WERI-Rb-1 (cell line): Measurements from ENCODE around the gene MEF2C.

Experiments
- DNase-seq: peaks from one replicate; pipeline ENCODE4 v3.0.0-alpha.2; 2020
- H3K27ac ChIP-seq: fragments of 250-450 bp; sonication (Bioruptor Pico); 2 replicates; pipeline ENCODE4 v1.5.1; 2020; ENCODE audit warnings: mild to moderate bottlenecking, moderate library complexity
- H3K27me3 ChIP-seq: fragments of 250-450 bp; sonication (Bioruptor Pico); 2 replicates; pipeline ENCODE4 v1.5.1; 2021; ENCODE audit warnings: mild to moderate bottlenecking, low read depth, moderate library complexity; ENCODE audit not compliant: insufficient read depth, severe bottlenecking
- H3K36me3 ChIP-seq: fragments of 250-450 bp; sonication (Bioruptor Pico); 2 replicates; pipeline ENCODE4 v1.5.1; 2020; ENCODE audit warnings: mild to moderate bottlenecking, moderate library complexity
- H3K4me3 ChIP-seq: 2 replicates; pipeline ENCODE4 v1.5.1; 2011; ENCODE audit warnings: low read depth, mild to moderate bottlenecking, control low read depth, low read length
- H3K9me3 ChIP-seq: fragments of 250-450 bp; sonication (Bioruptor Pico); 2 replicates; pipeline ENCODE4 v1.5.1; 2021; ENCODE audit warnings: mild to moderate bottlenecking, moderate library complexity; ENCODE audit not compliant: severe bottlenecking
- CTCF ChIP-seq: IDR thresholded peaks from 2 replicates; pipeline ENCODE4 v1.5.1; 2011; ENCODE audit warnings: low read depth, mild to moderate bottlenecking, control low read depth, inconsistent platforms, low read length

Gene MEF2C

GRCh38 chr5:88770276-88771257 lies 112.4 kb downstream of the MEF2C start:
- H3K36me3 ChIP-seq = no peaks in the 10 kb centered on the region
- no peak for TF ChIP-seq CTCF
- no peak for DNase-seq
- no peaks in the 10 kb centered on the region for H3K27me3 ChIP-seq
- no peak overlapping the region for H3K27ac ChIP-seq
- H3K4me3 ChIP-seq = no peak overlapping the region
- H3K9me3 ChIP-seq = no peaks in the 10 kb centered on the region

- H3K27ac ChIP-seq = no peak overlapping the region
Measured at GRCh38 chr5:88769165-88769564, 113.8 kb downstream of the MEF2C start.

GRCh38 chr5:88768411-88768810 lies 114.6 kb downstream of the MEF2C start:
- no peak for DNase-seq
- H3K4me3 ChIP-seq = no peak overlapping the region
- H3K27ac ChIP-seq = no peak overlapping the region
- no peak for TF ChIP-seq CTCF
- no peaks in the 10 kb centered on the region for H3K36me3 ChIP-seq
- H3K27me3 ChIP-seq = no peaks in the 10 kb centered on the region
- H3K9me3 ChIP-seq = no peaks in the 10 kb centered on the region

More at GRCh38 chr5:88769165-88769564, 113.8 kb downstream of the MEF2C start:
- Histone ChIP-seq H3K9me3 (no peaks in the 10 kb centered on the region), H3K27me3 (no peaks in the 10 kb centered on the region), H3K36me3 (no peaks in the 10 kb centered on the region), H3K4me3 (no peak overlapping the region)
- no peak for DNase-seq
- no peak for TF ChIP-seq CTCF

GRCh38 chr5:88765798-88766197 lies 117.2 kb downstream of the MEF2C start:
- Histone ChIP-seq H3K36me3 (no peaks in the 10 kb centered on the region), H3K4me3 (no peak overlapping the region), H3K27ac (no peak overlapping the region), H3K9me3 (no peaks in the 10 kb centered on the region), H3K27me3 (no peaks in the 10 kb centered on the region)
- TF ChIP-seq CTCF = no peak
- DNase-seq = no peak

- DNase-seq = no peak
- H3K36me3 ChIP-seq = no peaks in the 10 kb centered on the region
- TF ChIP-seq CTCF = no peak
Measured at GRCh38 chr5:88765171-88765570, 117.8 kb downstream of the MEF2C start.

More at GRCh38 chr5:88765171-88765570, 117.8 kb downstream of the MEF2C start:
- Histone ChIP-seq H3K27ac (no peak overlapping the region), H3K27me3 (no peaks in the 10 kb centered on the region), H3K4me3 (no peak overlapping the region), H3K9me3 (no peaks in the 10 kb centered on the region)
